HFF-Myc (cell line): ENCODE results near the gene PPM1A.

Experiments
- DNase-seq: peaks from one replicate; pipeline ENCODE4 v3.0.0-alpha.2; 2011; ENCODE audit warnings: low read depth; ENCODE audit errors: extremely low read depth
- H3K4me3 ChIP-seq: replicated peaks from 2 replicates; pipeline ENCODE4 v1.5.1; 2011; ENCODE audit warnings: low read depth, mild to moderate bottlenecking, control low read depth, low read length
- CTCF ChIP-seq: IDR thresholded peaks from 2 replicates; pipeline ENCODE4 v1.5.1; 2012; ENCODE audit warnings: mild to moderate bottlenecking, low read depth, low read length, control low read depth; ENCODE audit errors: missing control alignments

The PPM1A gene

DNA sequence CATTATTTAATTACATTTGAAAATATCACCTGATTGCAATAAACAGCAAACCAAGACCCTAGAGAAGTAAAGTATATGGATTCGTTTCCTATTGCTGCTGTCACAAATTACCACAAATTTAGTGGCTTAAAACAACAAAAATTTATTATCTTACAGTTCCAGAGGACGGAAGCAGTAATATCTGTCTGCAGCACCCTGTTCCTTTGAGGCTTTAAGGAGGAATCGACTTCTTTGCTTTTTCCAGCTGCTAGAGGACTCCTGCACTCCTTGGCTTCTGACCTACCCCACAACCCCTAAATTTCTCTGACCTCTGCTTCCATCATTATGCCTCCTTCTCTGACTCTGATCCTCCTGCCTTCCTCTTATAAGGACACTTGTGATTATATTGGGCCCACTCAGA lies 23.8 kb upstream of the PPM1A start:
- DNase-seq, result no peak
- no peak overlapping the region for H3K4me3 ChIP-seq
- no peak for TF ChIP-seq CTCF

DNA sequence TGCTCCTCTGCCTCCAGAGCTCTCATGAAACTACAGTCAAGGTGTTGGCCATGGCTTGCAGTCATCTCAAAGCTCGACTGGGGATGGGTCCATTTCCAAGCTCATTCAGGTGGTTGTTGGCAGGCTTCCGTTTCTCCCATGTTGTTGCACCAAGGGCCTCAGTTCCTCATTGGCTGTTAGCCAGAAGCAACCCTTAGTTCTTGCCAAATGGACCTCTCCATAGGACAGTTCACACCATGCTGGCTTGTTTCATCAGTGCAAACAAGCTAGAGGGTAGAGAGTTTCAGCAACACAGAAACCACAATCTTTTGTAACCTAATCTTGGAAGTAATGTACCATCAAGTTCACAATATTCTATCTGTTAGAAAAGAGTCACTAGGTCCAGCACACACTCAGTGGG lies 22.7 kb upstream of the PPM1A start:
- DNase-seq, result no peak
- no peak for TF ChIP-seq CTCF
- no peak overlapping the region for H3K4me3 ChIP-seq

DNA sequence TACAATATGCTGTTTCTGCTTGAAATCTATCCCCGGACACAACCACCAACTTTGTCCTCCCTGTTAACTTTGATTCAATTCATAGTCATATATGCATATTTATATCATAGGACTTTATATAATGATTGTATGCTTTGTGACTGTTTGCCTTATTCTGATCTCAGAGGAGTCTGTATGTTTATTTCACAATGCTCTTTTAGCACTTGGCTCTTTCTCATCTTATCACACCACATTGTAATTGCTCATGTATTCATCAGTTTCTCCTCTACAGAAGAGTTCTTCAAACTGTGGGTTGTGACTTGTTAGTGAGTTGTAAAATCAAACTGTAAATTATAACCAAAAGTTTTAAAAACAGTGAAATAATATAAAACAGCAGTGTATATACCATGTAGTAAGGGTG lies 21.7 kb upstream of the PPM1A start:
- DNase-seq, result no peak
- no peak overlapping the region for H3K4me3 ChIP-seq
- TF ChIP-seq CTCF, result no peak

GRCh38 chr14:60229614-60230013 lies 19.4 kb upstream of the PPM1A start:
- no peak overlapping the region for H3K4me3 ChIP-seq
- DNase-seq, result no peak
- no peak for TF ChIP-seq CTCF

DNA sequence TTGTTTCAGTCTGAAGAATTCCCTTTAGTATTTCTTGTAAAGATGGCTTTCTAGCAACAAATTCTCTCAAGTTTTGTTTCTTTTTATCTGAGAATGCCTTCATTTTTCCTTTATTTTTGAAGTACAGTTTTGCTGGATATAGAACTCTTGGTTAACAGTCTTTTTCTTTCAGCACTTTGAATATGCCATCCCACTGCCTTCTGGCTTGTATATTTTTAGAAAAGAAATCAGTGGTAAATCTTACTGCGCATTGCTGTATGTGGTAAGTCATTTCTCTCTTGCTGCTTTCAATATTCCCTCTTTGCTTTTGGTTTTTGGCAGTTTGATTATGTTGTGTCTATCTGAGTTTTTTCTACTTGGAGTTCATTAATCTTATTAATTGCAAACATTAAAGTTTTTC lies 16.8 kb upstream of the PPM1A start:
- H3K4me3 ChIP-seq, result no peak overlapping the region
- no peak for DNase-seq
- no peak for TF ChIP-seq CTCF

- TF ChIP-seq CTCF, result no peak
- no peak overlapping the region for H3K4me3 ChIP-seq
- no peak for DNase-seq
Measured at GRCh38 chr14:60233251-60233650, 15.8 kb upstream of the PPM1A start.

GRCh38 chr14:60233891-60234290 lies 15.1 kb upstream of the PPM1A start:
- H3K4me3 ChIP-seq, result no peak overlapping the region
- no peak for DNase-seq

More at GRCh38 chr14:60233891-60234290, 15.1 kb upstream of the PPM1A start:
- TF ChIP-seq CTCF, result no peak
